Adrenal gland (tissue), 5 donors: ENCODE results near the gene APP.

Experiments used
- CTCF ChIP-seq, 6 experiments: fragments of 450-650 bp in 4 of 6; fragments of 200-600 bp in 2 of 6; sonication (generic) in 1 of 6; IDR thresholded peaks; 1 replicate in 5 of 6; 2 replicates in 1 of 6; pipeline versions ENCODE4 v1.5.1 to v1.8.0; 2016 to 2021; ENCODE audit warnings: antibody characterized with exemption in 6 of 6, mild to moderate bottlenecking in 2 of 6, moderate library complexity in 1 of 6
- POLR2A ChIP-seq, 2 donors: fragments of 450-650 bp; IDR thresholded peaks; one replicate each; pipeline ENCODE4 v1.6.1; 2017; ENCODE audit warnings: antibody characterized with exemption in 2 of 2, mild to moderate bottlenecking in 2 of 2, moderate library complexity in 1 of 2
- donor health status: DM: no; HTN: no; CAD: no.

- TF ChIP-seq CTCF (IDR thresholded peaks at IDR 0.05): no peak
- TF ChIP-seq POLR2A (IDR thresholded peaks at IDR 0.05): no peak
Observed at GRCh38 chr21:25988738-25989137, 181.8 kb downstream of the APP start.
